ENCODE results near the gene MCM10.

GRCh38 chr10:13222566-13222965 is 61.2 kb downstream of the MCM10 start:
- TF ChIP-seq CTCF (IDR thresholded peaks at IDR 0.05; ENCODE audit: low read length) (no peak), EZH2 (optimal IDR thresholded peaks at IDR 0.05; ENCODE audit: low read depth, low read length) (no peak)

All from MM.1S (cell line).